Right lobe of liver (tissue), 4 donors: ENCODE results near the gene TLE2.

ENCODE experiments used
- POLR2A ChIP-seq: fragments of 450-650 bp; IDR thresholded peaks from one replicate; pipeline ENCODE4 v1.6.1; 2017; ENCODE audit warnings: antibody characterized with exemption, mild to moderate bottlenecking
- TF ChIP-seq, protein P1 (sequence below), 4 donors: fragments of 200-600 bp in 3 of 4; fragments of 450-650 bp in 1 of 4; IDR thresholded peaks; one replicate each; pipeline versions ENCODE4 v1.5.1 to v1.8.0; 2016 to 2022; ENCODE audit warnings: antibody characterized with exemption in 4 of 4, mild to moderate bottlenecking in 2 of 4
- donor health status: DM: no; HTN: no; CAD: no.
- donor health status: DM: no; HTN: no; CAD: no.
- donor health status: DM: no; HTN: yes; CAD: no.

DNA sequence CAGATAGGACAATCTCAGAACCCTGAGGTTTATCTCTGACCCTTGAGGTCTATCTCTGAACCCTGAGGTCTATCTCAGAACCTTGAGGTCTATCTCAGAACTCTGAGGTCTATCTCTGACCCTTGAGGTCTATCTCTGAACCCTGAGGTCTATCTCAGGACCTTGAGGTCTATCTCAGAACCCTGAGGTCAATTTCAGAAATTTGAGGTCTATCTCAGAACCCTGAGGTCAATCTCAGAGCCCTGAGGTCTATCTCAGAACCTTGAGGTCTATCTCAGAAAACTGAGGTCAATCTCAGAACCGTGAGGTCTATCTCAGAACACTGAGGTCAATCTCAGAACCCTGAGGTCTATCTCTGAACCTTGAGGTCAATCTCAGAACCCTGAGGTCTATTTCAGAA, 2.3 kb downstream of the TLE2 start:
- TF ChIP-seq, protein P1, sequence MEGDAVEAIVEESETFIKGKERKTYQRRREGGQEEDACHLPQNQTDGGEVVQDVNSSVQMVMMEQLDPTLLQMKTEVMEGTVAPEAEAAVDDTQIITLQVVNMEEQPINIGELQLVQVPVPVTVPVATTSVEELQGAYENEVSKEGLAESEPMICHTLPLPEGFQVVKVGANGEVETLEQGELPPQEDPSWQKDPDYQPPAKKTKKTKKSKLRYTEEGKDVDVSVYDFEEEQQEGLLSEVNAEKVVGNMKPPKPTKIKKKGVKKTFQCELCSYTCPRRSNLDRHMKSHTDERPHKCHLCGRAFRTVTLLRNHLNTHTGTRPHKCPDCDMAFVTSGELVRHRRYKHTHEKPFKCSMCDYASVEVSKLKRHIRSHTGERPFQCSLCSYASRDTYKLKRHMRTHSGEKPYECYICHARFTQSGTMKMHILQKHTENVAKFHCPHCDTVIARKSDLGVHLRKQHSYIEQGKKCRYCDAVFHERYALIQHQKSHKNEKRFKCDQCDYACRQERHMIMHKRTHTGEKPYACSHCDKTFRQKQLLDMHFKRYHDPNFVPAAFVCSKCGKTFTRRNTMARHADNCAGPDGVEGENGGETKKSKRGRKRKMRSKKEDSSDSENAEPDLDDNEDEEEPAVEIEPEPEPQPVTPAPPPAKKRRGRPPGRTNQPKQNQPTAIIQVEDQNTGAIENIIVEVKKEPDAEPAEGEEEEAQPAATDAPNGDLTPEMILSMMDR (IDR thresholded peaks at IDR 0.05), result no peak
- no peak for TF ChIP-seq POLR2A
